SK-N-DZ (cell line): ENCODE measurements around the gene FBXW8. TPM values are rescaled to one million over a fixed set of nuclear protein-coding genes. Genes with fewer than 3 reads are reported as not detected.

ENCODE experiments used
- DNase-seq: peaks from one replicate; pipeline ENCODE4 v3.0.0-alpha.2; 2015; ENCODE audit warnings: low spot score
- polyA plus RNA-seq, 2 experiments: library from polyadenylated mRNA; depleted of rRNA; stranded (reverse); fragments of >200 nt; gene quantifications; 2 replicates each; pipeline ENCODE4 v1.2.3, GENCODE V29; 2014

Gene FBXW8
- 27.1 and 30.2 TPM in 2 replicates for polyA plus RNA-seq (2014; cell fraction: cytosol; rRNA removed)
- polyA plus RNA-seq (2014; cell fraction: nucleus; rRNA removed) = 30.2 and 38.4 TPM in 2 replicates

GRCh38 chr12:116910645-116911451 lies at the start of gene FBXW8:
FBXW8 (plus strand) TSS chr12:116910950; CDS start chr12:116911038, 88 bp downstream.
- DNase-seq = peak; percentile 87

- DNase-seq = no peak
Measured at GRCh38 chr12:116861320-116861719, 49.4 kb upstream of the FBXW8 start.

DNA sequence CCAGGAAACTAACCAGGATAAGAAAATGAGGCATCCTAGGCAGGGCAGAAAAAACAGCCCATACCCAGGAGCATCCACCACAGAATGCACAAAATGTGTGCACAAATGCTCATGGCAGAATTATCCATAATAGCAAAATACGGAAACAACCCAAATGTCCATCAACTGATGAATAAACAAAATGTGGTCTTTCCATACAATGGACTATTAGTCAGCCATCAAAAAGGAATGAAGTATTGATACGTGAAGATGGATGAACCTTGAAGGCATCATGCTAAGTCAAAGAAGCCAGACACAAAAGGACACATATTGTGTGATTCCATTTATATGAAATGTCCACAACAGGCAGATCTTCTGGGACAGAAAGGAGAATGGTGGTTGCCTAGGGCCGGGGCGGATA lies 48.6 kb upstream of the FBXW8 start:
- no peak for DNase-seq

DNA sequence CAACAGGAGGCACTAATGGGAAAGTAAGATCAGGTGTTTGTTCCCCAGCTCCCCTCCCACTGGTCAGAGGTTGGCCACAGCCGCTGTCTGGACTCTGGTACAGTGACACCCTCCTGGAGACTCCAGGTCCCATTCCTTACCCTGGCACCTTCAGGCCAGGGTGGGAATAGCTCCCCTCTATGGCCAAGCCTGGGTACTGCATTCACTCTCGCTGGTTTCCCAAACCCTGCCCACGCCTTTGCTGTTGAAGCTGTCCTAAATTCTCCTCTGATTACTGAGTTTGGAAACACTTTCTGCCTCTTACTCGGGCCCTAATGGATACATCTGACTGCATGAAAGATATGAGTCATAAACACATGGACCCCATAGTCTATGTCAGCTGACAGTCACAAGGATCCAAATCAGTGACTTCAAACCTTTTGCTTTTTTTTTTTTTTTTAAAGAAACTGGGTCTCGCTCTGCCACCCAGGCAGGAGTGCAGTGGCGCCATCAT lies 47.4 kb upstream of the FBXW8 start:
- no peak for DNase-seq

DNA sequence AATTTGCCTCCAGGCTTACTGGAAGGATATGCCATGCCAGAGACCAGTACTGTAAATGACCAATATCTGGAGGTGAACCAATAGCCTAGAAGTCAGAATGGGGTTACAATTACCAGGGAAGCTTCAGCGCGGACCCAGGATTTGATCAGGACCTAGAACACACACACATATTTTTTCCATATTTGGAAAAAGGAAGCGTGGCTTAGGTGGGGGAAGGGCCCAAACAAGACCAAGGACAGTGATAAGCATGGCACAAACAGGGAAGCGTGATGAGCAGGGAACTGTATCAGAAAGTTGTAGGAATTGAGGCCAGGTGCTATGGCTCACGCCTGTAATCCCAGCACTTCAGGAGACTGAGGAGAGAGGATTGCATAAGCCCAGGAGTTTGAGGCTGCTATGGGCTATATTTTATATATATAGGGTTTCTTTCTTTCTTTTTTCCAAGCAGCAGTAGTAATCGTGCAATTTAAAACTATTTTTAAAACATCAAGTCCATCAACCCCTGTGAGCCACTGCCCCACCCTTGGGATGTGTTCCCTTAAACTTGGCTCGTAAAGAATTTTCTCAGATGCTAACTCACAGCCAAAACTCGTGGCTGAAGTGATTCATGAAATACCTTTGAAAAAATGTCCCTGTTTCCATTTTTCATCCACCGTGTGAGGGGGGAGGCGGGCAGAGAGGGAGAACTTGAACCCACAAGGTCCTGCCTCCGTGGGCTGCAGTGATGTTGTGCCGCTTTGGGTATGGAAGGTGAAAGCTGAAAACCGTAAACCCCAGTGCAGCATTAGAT lies 46.2 kb upstream of the FBXW8 start:
- peak; percentile 46 for DNase-seq

- DNase-seq = no peak
Measured at GRCh38 chr12:116867523-116867922, 43.2 kb upstream of the FBXW8 start.

DNA sequence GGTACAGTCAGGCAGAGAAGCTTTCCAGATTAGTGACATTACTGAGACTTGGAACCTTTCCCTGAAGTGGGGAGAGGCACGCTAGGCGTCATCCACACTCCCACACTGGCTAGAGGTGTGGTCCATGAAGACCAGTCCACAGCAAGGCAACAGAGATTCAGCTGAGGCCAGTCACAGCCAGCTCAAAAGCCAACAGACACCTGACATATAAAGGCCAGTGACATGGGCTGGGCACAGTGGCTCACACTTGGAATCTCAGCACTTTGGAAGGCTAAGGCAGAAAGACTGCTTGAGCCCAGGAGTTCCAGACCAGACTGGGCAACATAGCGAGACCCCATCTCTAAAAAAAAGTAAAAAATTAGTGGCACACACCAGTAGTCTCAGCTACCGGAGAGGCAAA lies 40.4 kb upstream of the FBXW8 start:
- no peak for DNase-seq

- no peak for DNase-seq
Measured at GRCh38 chr12:116874324-116874995, 36.3 kb upstream of the FBXW8 start.

DNA sequence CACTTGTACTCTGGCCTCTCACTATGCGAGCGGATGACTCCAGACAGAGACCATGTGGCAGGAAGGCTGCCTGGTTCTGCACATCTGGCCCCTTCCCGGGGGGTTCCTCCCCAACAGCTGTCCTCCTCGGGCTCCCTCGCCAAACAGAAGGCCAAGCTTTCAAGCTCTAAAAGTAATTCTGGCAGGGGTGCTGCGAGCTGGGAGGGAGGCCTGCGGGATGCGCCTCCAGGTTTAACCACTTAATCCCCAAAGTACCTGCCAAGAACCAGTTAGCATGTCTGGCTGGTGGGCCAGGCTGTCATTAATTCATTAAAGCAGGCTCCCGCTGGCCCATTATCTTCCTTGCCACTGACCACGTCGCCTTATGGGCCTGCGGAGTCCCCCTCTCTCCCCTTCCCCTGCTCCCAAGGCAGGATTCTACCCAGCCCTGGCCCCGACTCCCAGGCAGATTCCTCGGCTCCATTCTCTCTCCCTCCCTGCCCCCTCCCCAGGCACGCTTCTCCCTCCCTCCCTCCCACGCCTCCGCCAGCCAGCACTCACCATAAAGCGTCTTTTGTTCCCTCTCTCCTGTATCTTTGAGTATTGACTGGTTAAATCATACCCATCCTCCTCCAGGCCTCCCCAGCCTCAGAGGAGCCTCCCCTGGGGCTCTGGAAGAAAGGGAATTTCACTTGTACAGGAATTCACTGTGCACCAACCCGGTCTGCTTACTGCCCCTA lies 34.4 kb upstream of the FBXW8 start:
- DNase-seq = no peak

GRCh38 chr12:116878567-116879508 lies 31.9 kb upstream of the FBXW8 start:
- no peak for DNase-seq

GRCh38 chr12:116879509-116880212 lies 31.1 kb upstream of the FBXW8 start:
- no peak for DNase-seq

GRCh38 chr12:116880213-116880816 lies 30.4 kb upstream of the FBXW8 start:
- DNase-seq = no peak

DNA sequence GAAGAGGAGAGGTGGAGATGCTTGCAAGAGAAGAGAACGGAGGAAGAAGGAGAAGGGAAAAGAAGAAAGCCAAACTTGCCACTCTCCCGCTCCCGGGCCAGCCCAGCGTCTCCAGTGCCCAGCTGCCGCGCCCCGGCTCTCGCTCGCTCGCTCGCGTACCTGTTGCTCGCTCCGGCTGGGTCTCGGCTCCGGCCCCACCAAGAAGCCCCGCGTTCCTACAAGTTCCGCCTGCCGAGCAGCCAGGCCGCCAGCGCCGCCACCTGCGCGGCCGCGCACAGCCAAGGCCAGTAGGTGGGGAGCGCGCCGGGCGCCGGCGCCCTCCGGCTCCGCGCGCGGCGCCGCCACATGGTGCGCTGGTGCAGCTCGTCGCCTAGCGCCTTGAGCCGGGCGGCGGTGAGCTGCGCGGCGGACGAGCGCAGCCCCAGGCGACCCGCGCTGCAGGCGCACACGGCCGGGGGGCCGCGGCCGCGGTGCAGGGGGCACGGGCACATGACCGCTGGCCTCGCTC lies 29.9 kb upstream of the FBXW8 start:
- DNase-seq = peak; percentile 69

DNA sequence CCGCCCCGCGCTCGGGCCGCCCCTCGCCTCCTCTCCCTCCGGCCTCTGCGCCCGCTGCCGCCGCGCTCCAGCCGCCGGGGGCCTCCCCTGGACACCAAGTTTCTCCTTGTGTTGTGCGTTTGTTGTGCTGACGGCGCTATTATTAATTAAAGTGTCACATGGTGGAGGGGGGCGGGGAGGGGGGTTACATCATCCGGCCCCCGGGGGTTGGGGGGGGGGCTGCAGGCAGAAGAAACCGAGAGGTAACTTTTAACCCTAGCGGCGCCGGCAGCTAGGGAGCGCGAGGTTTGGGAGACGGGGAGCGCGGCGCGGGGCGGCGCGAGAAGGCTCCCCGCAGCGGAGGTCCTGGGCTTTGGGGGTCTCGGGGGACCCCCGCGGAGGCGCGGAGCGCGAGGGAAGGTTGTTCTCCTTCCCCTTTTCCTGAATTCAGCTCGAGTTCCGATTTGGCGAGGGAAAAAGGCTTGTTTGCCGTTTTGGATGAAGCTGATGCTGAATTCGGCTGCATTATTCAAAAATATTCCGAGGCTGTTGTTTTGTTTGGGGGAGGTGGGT lies 29.3 kb upstream of the FBXW8 start, which contains the start of gene HRK:
Gene HRK (minus strand): TSS at position 117 of the 552 bp plus-strand sequence. CDS start 134 bp downstream, outside the sequence.
- DNase-seq = no peak

DNA sequence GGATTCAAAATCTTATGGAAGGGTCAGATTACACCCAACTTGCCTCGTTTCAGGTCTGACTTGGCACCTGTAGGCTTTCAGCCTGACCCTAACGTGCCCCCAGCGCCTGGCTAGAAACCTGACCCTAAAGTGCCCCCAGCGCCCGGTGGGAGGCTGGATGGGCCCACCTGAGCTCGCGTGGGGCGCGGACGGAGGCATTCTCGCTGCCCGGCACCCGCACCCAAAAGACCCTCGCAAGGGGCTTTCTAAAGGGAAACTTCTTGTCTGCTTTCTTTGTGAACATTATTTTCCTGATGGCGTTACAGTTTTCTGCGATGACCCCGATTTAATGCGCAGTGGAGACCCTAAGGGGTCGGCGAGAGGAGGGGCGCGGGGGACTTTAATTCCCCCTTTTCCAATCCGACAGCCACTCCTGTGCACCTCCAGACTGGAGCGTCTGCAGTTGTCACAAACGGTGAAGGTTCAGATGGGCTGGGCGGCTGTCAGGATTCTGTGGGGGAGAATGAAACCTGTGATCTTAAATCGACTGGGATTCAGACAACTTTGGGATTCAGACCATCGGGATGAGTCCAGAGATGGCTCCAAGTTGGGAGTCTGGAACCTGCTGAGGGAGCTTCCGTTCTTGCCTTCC lies 28.8 kb upstream of the FBXW8 start:
- DNase-seq = no peak

- peak; percentile 47 for DNase-seq
Measured at GRCh38 chr12:116882742-116883141, 28.0 kb upstream of the FBXW8 start.

DNA sequence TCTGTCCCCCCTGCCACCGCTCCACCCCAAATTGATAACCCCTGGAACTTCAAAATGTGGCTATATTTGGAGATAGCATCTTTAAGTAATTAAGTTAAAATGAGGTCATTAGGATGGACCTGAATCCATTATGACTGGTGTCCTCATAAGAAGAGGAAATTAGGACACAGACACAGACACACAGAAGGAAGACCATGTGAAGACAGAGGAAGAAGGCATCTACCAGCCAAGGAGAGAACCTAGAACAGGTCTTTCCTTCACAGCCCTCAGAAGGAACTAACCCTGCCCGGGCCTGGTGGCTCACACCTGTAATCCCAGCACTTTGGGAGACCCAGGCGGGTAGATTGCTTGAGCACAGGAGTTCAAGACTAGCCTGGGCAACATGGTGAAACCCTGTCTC lies 25.9 kb upstream of the FBXW8 start:
- no peak for DNase-seq

DNA sequence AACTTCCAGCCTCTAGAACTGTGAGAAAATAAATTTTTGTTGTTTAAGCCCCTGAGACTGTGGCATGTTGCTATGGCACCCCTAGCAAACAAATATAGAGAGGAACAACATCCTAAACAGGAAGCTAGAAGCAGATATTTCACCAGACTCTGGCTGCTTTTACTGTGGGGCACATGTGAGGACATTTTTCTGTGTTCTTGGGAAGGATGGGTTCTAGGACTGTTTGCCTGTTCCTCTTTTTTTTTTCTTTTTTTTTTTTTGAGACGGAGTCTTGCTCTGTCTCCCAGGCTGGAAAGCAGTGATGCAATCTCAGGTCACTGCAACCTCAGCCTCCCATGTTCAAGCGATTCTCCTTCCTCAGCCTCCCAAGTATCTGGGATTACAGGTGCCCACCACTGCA lies 25.3 kb upstream of the FBXW8 start:
- no peak for DNase-seq
